ENCODE results near the gene SCN4B.

Gene SCN4B

GRCh38 chr11:118135796-118136165 is 16.8 kb downstream of the SCN4B start:
- Histone ChIP-seq H3K9ac (ENCODE audit: low read length) (no peak overlapping the region), H3K27ac (ENCODE audit: low read length) (no peak overlapping the region), H3K27me3 (ENCODE audit: control insufficient read depth, insufficient read depth, low read length) (no peaks in the 10 kb centered on the region), H3K9me3 (ENCODE audit: control insufficient read depth, low read depth, low read length) (no peaks in the 10 kb centered on the region), H3K36me3 (ENCODE audit: control insufficient read depth, low read depth, low read length) (no peaks in the 10 kb centered on the region), H3K4me1 (ENCODE audit: control insufficient read depth, low read depth, low read length) (no peaks in the 10 kb centered on the region), H3K4me3 (ENCODE audit: low read length) (no peak overlapping the region)

DNA sequence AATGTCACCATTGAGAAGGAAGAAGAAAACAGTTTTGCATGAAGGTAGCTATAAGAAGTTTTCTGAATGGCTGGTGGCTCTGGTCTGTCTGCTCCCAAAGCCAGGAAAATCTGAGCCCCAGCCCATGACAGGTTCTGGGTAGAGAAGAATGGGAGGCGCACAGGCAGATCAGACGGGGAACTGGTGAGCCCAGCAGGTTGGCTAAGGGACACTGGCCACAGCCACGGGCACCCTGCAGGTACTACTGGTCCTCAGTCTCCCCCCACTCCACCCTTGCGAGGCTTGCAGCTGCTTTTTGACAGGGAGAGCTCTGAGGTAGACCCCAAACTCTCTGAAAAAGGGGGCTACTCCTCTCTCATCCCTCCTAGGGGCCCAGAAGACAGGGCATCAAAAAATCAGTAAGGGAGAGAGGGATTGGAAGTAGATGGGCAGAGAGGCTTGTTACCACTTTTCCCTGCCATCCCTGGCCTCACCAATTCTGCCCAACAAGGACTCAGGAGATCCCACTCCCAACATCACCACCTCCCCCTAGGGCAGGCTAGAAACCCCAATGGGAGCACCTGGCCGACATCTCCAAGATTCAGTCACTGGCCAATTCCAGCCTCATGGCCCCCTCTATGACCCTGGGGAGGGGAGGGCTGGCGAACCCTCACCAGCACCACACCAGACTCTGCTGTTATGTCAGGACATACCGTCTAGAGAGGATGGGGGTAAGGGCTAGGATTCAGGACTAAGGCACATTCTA is 17.4 kb downstream of the SCN4B start:
- Histone ChIP-seq H3K36me3 (ENCODE audit: control insufficient read depth, low read depth, low read length) (no peaks in the 10 kb centered on the region), H3K9ac (ENCODE audit: low read length) (no peak overlapping the region), H3K9me3 (ENCODE audit: control insufficient read depth, low read depth, low read length) (no peaks in the 10 kb centered on the region), H3K27me3 (ENCODE audit: control insufficient read depth, insufficient read depth, low read length) (no peaks in the 10 kb centered on the region), H3K4me1 (ENCODE audit: control insufficient read depth, low read depth, low read length) (no peaks in the 10 kb centered on the region), H3K4me3 (ENCODE audit: low read length) (no peak overlapping the region), H3K27ac (ENCODE audit: low read length) (no peak overlapping the region)

DNA sequence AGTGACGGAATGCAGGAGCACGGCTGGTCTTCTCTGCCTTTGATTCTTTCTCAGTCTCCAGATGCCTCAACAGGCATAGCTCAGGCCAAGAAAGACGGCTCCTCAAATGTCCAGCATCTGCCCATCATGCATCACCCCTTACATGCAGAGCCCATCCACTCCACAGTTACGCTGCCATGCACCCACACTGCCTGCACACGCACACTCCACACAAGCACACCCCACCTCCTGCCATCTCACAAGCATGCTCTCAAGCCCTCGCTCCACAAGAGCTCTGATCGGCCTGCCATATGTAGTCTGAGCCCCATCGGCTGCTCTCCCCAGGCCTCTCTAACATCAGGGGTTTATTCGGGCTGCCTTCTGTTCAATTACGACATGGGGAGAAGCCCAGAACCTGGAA is 18.8 kb downstream of the SCN4B start:
- no peak overlapping the region for H3K9ac ChIP-seq (ENCODE audit: low read length)
- H3K36me3 ChIP-seq (ENCODE audit: control insufficient read depth, low read depth, low read length) = no peaks in the 10 kb centered on the region
- H3K4me3 ChIP-seq (ENCODE audit: low read length) = no peak overlapping the region
- H3K27ac ChIP-seq (ENCODE audit: low read length) = no peak overlapping the region
- H3K9me3 ChIP-seq (ENCODE audit: control insufficient read depth, low read depth, low read length) = no peaks in the 10 kb centered on the region
- no peaks in the 10 kb centered on the region for H3K4me1 ChIP-seq (ENCODE audit: control insufficient read depth, low read depth, low read length)
- no peaks in the 10 kb centered on the region for H3K27me3 ChIP-seq (ENCODE audit: control insufficient read depth, insufficient read depth, low read length)

GRCh38 chr11:118132385-118133151 is 20.1 kb downstream of the SCN4B start:
- no peaks in the 10 kb centered on the region for H3K36me3 ChIP-seq (ENCODE audit: control insufficient read depth, low read depth, low read length)
- H3K4me3 ChIP-seq (ENCODE audit: low read length) = no peak overlapping the region
- no peaks in the 10 kb centered on the region for H3K9me3 ChIP-seq (ENCODE audit: control insufficient read depth, low read depth, low read length)
- H3K9ac ChIP-seq (ENCODE audit: low read length) = no peak overlapping the region
- no peaks in the 10 kb centered on the region for H3K4me1 ChIP-seq (ENCODE audit: control insufficient read depth, low read depth, low read length)
- no peak overlapping the region for H3K27ac ChIP-seq (ENCODE audit: low read length)
- H3K27me3 ChIP-seq (ENCODE audit: control insufficient read depth, insufficient read depth, low read length) = no peaks in the 10 kb centered on the region

- H3K27me3 ChIP-seq (ENCODE audit: control insufficient read depth, insufficient read depth, low read length) = no peaks in the 10 kb centered on the region
- no peak overlapping the region for H3K4me3 ChIP-seq (ENCODE audit: low read length)
- no peaks in the 10 kb centered on the region for H3K9me3 ChIP-seq (ENCODE audit: control insufficient read depth, low read depth, low read length)
- H3K36me3 ChIP-seq (ENCODE audit: control insufficient read depth, low read depth, low read length) = no peaks in the 10 kb centered on the region
- H3K27ac ChIP-seq (ENCODE audit: low read length) = no peak overlapping the region
- no peaks in the 10 kb centered on the region for H3K4me1 ChIP-seq (ENCODE audit: control insufficient read depth, low read depth, low read length)
- H3K9ac ChIP-seq (ENCODE audit: low read length) = no peak overlapping the region
Observed at GRCh38 chr11:118129471-118130172, 23.0 kb downstream of the SCN4B start.

GRCh38 chr11:118128721-118129470 is 23.7 kb downstream of the SCN4B start:
- no peaks in the 10 kb centered on the region for H3K9me3 ChIP-seq (ENCODE audit: control insufficient read depth, low read depth, low read length)
- H3K36me3 ChIP-seq (ENCODE audit: control insufficient read depth, low read depth, low read length) = no peaks in the 10 kb centered on the region
- no peak overlapping the region for H3K4me3 ChIP-seq (ENCODE audit: low read length)
- no peaks in the 10 kb centered on the region for H3K4me1 ChIP-seq (ENCODE audit: control insufficient read depth, low read depth, low read length)
- no peak overlapping the region for H3K9ac ChIP-seq (ENCODE audit: low read length)
- H3K27ac ChIP-seq (ENCODE audit: low read length) = no peak overlapping the region
- H3K27me3 ChIP-seq (ENCODE audit: control insufficient read depth, insufficient read depth, low read length) = no peaks in the 10 kb centered on the region

DNA sequence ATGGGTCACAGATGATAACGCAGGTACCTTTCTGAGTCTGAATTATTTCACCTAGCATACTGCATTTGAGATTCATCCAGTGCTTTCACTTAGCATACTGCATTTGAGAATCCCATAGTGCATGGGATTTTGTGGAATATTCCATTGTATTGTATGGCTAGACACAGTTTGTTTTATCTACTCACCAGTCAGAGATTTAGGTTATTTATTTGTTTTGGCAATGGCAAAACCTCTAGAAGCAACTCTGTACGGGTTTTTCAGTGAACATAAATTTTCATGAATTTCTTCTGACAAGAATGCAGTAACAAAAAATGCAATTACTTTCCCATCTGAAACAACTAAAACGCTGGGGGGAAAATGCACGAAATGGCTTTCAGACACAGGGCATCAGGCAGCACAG is 24.3 kb downstream of the SCN4B start:
- Histone ChIP-seq H3K9me3 (ENCODE audit: control insufficient read depth, low read depth, low read length) (no peaks in the 10 kb centered on the region), H3K27me3 (ENCODE audit: control insufficient read depth, insufficient read depth, low read length) (no peaks in the 10 kb centered on the region), H3K27ac (ENCODE audit: low read length) (no peak overlapping the region), H3K4me3 (ENCODE audit: low read length) (no peak overlapping the region), H3K36me3 (ENCODE audit: control insufficient read depth, low read depth, low read length) (no peaks in the 10 kb centered on the region), H3K9ac (ENCODE audit: low read length) (no peak overlapping the region), H3K4me1 (ENCODE audit: control insufficient read depth, low read depth, low read length) (no peaks in the 10 kb centered on the region)

- no peak overlapping the region for H3K4me3 ChIP-seq (ENCODE audit: low read length)
- H3K4me1 ChIP-seq (ENCODE audit: control insufficient read depth, low read depth, low read length) = no peaks in the 10 kb centered on the region
- no peaks in the 10 kb centered on the region for H3K9me3 ChIP-seq (ENCODE audit: control insufficient read depth, low read depth, low read length)
- no peaks in the 10 kb centered on the region for H3K27me3 ChIP-seq (ENCODE audit: control insufficient read depth, insufficient read depth, low read length)
- H3K36me3 ChIP-seq (ENCODE audit: control insufficient read depth, low read depth, low read length) = no peaks in the 10 kb centered on the region
- H3K27ac ChIP-seq (ENCODE audit: low read length) = no peak overlapping the region
- H3K9ac ChIP-seq (ENCODE audit: low read length) = no peak overlapping the region
Observed at GRCh38 chr11:118126082-118126838, 26.4 kb downstream of the SCN4B start.

DNA sequence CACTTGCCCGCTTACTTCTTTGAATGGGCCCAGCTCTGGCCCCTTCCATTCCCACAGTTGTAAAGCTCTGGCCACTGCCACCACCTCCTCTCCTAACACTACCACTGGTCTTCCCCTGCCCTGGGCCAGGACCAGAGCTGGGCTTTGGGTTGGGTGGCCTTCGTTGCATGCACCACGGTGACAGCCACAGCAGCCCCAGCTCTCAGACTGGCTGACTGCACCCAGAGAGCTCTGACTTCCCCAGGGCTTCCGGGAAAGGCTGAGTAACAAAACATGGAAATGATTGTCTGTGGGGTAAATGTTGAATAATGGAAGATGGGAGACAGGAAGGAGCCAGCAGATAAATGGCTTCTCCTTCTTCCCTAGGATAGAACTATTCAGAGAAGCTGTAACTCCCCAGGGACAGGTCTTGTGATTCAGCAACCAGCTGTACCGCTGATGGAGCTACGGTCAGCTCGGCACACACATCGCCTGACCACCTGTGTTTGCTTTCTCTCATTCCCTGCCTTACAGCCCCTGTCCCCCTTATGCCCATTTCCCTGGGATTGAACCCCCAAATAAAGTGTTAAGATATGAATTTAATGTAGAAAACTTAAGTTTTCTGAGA is 27.6 kb downstream of the SCN4B start:
- Histone ChIP-seq H3K9ac (ENCODE audit: low read length) (no peak overlapping the region), H3K27me3 (ENCODE audit: control insufficient read depth, insufficient read depth, low read length) (no peaks in the 10 kb centered on the region), H3K4me1 (ENCODE audit: control insufficient read depth, low read depth, low read length) (no peaks in the 10 kb centered on the region), H3K36me3 (ENCODE audit: control insufficient read depth, low read depth, low read length) (no peaks in the 10 kb centered on the region), H3K27ac (ENCODE audit: low read length) (no peak overlapping the region), H3K9me3 (ENCODE audit: control insufficient read depth, low read depth, low read length) (no peaks in the 10 kb centered on the region), H3K4me3 (ENCODE audit: low read length) (no peak overlapping the region)

- H3K27me3 ChIP-seq (ENCODE audit: control insufficient read depth, insufficient read depth, low read length) = no peaks in the 10 kb centered on the region
- H3K4me3 ChIP-seq (ENCODE audit: low read length) = no peak overlapping the region
- peaks cover 7% of the 10 kb centered on the region for H3K4me1 ChIP-seq (ENCODE audit: control insufficient read depth, low read depth, low read length)
- no peaks in the 10 kb centered on the region for H3K36me3 ChIP-seq (ENCODE audit: control insufficient read depth, low read depth, low read length)
- H3K27ac ChIP-seq (ENCODE audit: low read length) = no peak overlapping the region
- H3K9me3 ChIP-seq (ENCODE audit: control insufficient read depth, low read depth, low read length) = no peaks in the 10 kb centered on the region
- H3K9ac ChIP-seq (ENCODE audit: low read length) = no peak overlapping the region
Observed at GRCh38 chr11:118120793-118121192, 31.8 kb downstream of the SCN4B start.
